Glutamatergic neuron (in vitro differentiated cells): Measurements from ENCODE around the gene LEKR1. TPM values are rescaled to one million over a fixed set of nuclear protein-coding genes. Genes with fewer than 3 reads are reported as not detected.
A peak's percentile ranks its signal among the peaks of the same experiment; 100 is the strongest.

Source experiments
- DNase-seq: peaks from one replicate; pipeline ENCODE4 v3.0.0; 2022
- H3K27ac Mint-ChIP-seq: one replicate; pipeline ENCODE4 v1.8.0; 2020; ENCODE audit warnings: mild to moderate bottlenecking, mixed read lengths, inconsistent platforms; ENCODE audit not compliant: unreplicated experiment
- H3K27me3 Mint-ChIP-seq: one replicate; pipeline ENCODE4 v1.8.0; 2020; ENCODE audit warnings: mild to moderate bottlenecking, moderate library complexity, mixed read lengths, inconsistent platforms; ENCODE audit not compliant: unreplicated experiment
- H3K36me3 Mint-ChIP-seq: one replicate; pipeline ENCODE4 v1.8.0; 2020; ENCODE audit warnings: mild to moderate bottlenecking, mixed read lengths, inconsistent platforms; ENCODE audit not compliant: unreplicated experiment
- H3K4me1 Mint-ChIP-seq: one replicate; pipeline ENCODE4 v1.8.0; 2020; ENCODE audit warnings: mild to moderate bottlenecking, low read depth, mixed read lengths, inconsistent platforms; ENCODE audit not compliant: unreplicated experiment
- H3K4me3 Mint-ChIP-seq: one replicate; pipeline ENCODE4 v1.8.0; 2020; ENCODE audit warnings: mild to moderate bottlenecking, mixed read lengths, inconsistent platforms; ENCODE audit not compliant: unreplicated experiment
- H3K9me3 Mint-ChIP-seq: one replicate; pipeline ENCODE4 v1.8.0; 2020; ENCODE audit warnings: mild to moderate bottlenecking, moderate library complexity, mixed read lengths, inconsistent platforms; ENCODE audit not compliant: unreplicated experiment
- total RNA-seq: library from RNA; stranded (reverse); fragmentation: NEBNext Ultra II Directional; extraction: Animal tissue kit (Norgen Biotek cat#: 25700); gene quantifications from one replicate; pipeline ENCODE4 v1.2.1, GENCODE V29; 2021; ENCODE audit not compliant: unreplicated experiment
- TF ChIP-seq, protein P1 (sequence below): fragments of 200-600 bp; sonication (generic); IDR thresholded peaks from one replicate; pipeline ENCODE4 v1.5.0; 2021; ENCODE audit not compliant: partially characterized antibody, unreplicated experiment

Gene LEKR1
- total RNA-seq, 1 donor from 2014 or later, result 0.56 TPM

DNA sequence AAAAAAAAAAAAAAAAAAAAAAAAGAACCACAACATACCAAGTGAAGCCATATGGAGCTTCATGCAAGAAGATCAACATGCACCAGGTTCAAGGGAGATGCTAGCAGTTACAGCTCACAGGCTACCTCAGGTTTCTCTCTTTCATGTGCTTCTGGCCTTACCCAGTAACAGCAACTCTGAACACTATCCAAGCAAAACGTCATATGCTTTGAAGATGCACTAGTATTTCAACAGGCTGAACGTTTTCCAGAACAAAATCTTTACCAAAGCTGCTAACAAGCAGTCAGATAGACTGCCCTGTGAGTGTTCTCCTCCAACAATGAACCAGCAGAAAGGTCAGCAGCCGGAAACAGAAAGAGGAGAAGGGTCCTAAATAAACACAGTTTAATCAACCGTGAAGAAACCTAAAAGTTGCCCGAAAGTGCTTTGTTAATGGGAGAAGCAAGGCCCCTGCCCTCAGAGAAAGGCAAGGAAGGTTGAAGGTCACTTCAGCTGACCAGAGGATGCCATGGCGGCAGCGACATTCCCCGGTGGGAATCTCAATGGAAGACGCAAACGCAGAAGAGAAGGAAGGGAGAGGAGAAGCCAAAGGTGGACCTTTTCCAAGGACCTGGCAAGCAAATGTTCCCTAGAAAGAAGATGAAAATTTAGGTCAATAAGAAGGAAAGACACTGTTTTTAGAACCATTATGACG is 253.7 kb downstream of the LEKR1 start:
- no peaks in the 10 kb centered on the region for H3K36me3 Mint-ChIP-seq
- no peak overlapping the region for H3K27ac Mint-ChIP-seq
- peaks cover 4% of the 10 kb centered on the region for H3K27me3 Mint-ChIP-seq
- TF ChIP-seq, protein P1, sequence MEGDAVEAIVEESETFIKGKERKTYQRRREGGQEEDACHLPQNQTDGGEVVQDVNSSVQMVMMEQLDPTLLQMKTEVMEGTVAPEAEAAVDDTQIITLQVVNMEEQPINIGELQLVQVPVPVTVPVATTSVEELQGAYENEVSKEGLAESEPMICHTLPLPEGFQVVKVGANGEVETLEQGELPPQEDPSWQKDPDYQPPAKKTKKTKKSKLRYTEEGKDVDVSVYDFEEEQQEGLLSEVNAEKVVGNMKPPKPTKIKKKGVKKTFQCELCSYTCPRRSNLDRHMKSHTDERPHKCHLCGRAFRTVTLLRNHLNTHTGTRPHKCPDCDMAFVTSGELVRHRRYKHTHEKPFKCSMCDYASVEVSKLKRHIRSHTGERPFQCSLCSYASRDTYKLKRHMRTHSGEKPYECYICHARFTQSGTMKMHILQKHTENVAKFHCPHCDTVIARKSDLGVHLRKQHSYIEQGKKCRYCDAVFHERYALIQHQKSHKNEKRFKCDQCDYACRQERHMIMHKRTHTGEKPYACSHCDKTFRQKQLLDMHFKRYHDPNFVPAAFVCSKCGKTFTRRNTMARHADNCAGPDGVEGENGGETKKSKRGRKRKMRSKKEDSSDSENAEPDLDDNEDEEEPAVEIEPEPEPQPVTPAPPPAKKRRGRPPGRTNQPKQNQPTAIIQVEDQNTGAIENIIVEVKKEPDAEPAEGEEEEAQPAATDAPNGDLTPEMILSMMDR, result no peak
- H3K4me3 Mint-ChIP-seq, result no peak overlapping the region
- peaks cover 7% of the 10 kb centered on the region for H3K9me3 Mint-ChIP-seq
- no peak for DNase-seq
- H3K4me1 Mint-ChIP-seq, result peaks cover 30% of the 10 kb centered on the region

DNA sequence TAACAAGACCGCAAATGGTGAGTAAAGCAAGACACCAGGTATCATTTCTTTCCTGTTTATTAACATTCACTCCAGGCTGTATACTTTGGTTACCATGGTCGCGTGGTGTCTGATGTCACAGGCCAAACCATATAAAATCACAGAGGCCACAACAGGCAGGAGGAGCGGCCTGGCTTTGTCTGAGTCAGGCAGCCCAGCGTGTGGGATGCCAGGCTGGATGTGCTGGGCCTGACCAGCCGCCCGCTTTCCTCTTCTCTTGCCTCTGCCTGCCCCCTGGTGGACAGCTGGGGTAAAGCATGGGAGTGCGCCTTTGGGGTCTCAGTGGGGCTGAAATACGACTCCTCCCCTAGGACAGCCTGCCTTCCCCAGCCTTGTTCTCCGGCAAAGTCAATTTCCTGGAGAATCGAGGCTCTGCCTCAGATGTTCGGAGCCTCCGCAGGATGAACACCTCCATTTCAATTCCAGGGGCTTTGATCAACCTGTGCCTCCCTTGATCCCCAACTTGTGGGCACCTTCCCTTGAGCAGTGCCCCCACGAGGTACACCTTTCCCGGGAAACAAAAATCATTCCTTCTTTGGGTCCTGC is 255.6 kb downstream of the LEKR1 start:
- TF ChIP-seq, protein P1, result peak; percentile 99
- Mint-ChIP-seq H3K4me3 (peak overlapping the region; percentile 47), H3K9me3 (peaks cover 7% of the 10 kb centered on the region), H3K27me3 (peaks cover 4% of the 10 kb centered on the region), H3K27ac (peak overlapping the region; percentile 46), H3K36me3 (no peaks in the 10 kb centered on the region), H3K4me1 (peaks cover 32% of the 10 kb centered on the region)
- peak; percentile 99 for DNase-seq

DNA sequence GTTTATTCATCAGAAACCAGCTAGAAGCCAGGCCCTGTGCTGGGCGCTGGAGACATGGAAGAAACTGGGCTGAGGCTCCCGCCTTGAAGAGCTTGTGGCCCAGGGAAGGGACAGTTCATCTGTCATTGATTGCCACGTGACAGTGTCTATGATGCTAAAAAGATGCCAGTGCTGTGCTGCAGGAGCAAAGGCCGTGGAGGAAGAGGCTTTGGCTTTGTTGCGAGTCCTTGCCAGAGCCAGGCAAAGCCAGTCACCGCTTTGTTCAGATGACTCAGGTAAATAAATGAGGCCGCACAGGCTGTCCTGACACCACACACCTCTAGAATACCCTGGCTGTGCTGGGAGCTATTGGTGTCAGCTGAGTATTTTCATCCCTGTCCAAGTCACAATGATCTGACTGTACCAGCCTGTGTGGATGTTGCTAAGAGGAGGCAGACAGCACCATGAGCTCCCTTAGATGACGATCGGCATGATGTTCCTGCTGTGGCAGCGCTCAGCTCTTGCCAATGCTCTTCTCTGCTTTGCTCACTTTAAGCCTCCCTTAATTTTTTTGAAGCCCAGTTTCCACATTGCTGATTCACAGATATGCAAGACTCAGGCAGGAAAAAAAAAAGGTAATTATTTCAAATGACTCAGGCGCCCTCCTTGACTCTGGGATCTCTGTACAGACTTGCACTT is 256.3 kb downstream of the LEKR1 start:
- no peak for DNase-seq
- TF ChIP-seq, protein P1, result no peak
- Mint-ChIP-seq H3K4me1 (peaks cover 34% of the 10 kb centered on the region), H3K36me3 (no peaks in the 10 kb centered on the region), H3K27me3 (peaks cover 4% of the 10 kb centered on the region), H3K27ac (no peak overlapping the region), H3K4me3 (no peak overlapping the region), H3K9me3 (peaks cover 7% of the 10 kb centered on the region)

DNA sequence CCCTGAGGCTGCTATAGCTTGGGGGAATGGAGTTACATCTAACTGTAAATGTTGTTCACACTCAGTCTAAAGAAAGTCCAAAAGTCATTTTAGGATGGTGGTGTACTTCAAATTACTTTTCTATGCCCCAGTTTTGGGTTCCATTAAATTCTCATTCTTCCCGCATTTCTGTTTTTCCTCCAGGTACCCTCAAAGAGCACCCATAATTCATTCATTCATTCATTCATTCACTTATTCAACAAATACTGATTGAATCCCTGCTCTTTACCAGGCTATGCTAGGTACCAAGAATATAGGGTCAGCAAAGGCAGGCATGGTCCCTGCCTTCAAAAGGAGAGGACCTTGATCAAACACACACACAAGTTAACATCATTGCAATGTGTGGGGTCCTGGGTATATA is 257.7 kb downstream of the LEKR1 start:
- Mint-ChIP-seq H3K27ac (no peak overlapping the region), H3K9me3 (peaks cover 5% of the 10 kb centered on the region), H3K36me3 (no peaks in the 10 kb centered on the region), H3K27me3 (peaks cover 2% of the 10 kb centered on the region), H3K4me1 (peaks cover 36% of the 10 kb centered on the region), H3K4me3 (no peak overlapping the region)
- TF ChIP-seq, protein P1, result no peak
- no peak for DNase-seq
